ENCODE measurements around the gene MAGI2. TPM values are rescaled to one million over a fixed set of nuclear protein-coding genes. Genes with fewer than 3 reads are reported as not detected.

MAGI2 gene
- total RNA-seq, 1 experiment from 2014 or later = 0.84 TPM

GRCh38 chr7:79290841-79291497 lies 162.5 kb downstream of the MAGI2 start:
- in situ Hi-C loops (cut with HindIII; ENCODE audit: low pct_unique_long_range_greater_than_20kb, low sequenced_read_pairs) = no loop called here
- DNase-seq (ENCODE audit: low read depth) = no peak

- in situ Hi-C loops (cut with HindIII; ENCODE audit: low pct_unique_long_range_greater_than_20kb, low sequenced_read_pairs) = no loop called here
- no peak for DNase-seq (ENCODE audit: low read depth)
Observed at GRCh38 chr7:79290398-79290797, 163.1 kb downstream of the MAGI2 start.

GRCh38 chr7:79288655-79289054 lies 164.8 kb downstream of the MAGI2 start:
- in situ Hi-C loops (cut with HindIII; ENCODE audit: low pct_unique_long_range_greater_than_20kb, low sequenced_read_pairs) = no loop called here

GRCh38 chr7:79287981-79288380 lies 165.5 kb downstream of the MAGI2 start:
- in situ Hi-C loops (cut with HindIII; ENCODE audit: low pct_unique_long_range_greater_than_20kb, low sequenced_read_pairs) = no loop called here
- no peak for DNase-seq (ENCODE audit: low read depth)

More at GRCh38 chr7:79288655-79289054, 164.8 kb downstream of the MAGI2 start:
- no peak for DNase-seq (ENCODE audit: low read depth)

GRCh38 chr7:79286181-79286580 lies 167.3 kb downstream of the MAGI2 start:
- DNase-seq (ENCODE audit: low read depth) = no peak
- in situ Hi-C loops (cut with HindIII; ENCODE audit: low pct_unique_long_range_greater_than_20kb, low sequenced_read_pairs) = no loop called here

- no peak for DNase-seq (ENCODE audit: low read depth)
- in situ Hi-C loops (cut with HindIII; ENCODE audit: low pct_unique_long_range_greater_than_20kb, low sequenced_read_pairs) = no loop called here
Observed at GRCh38 chr7:79285756-79286155, 167.7 kb downstream of the MAGI2 start.

GRCh38 chr7:79284211-79284610 lies 169.3 kb downstream of the MAGI2 start:
- in situ Hi-C loops (cut with HindIII; ENCODE audit: low pct_unique_long_range_greater_than_20kb, low sequenced_read_pairs) = no loop called here
- no peak for DNase-seq (ENCODE audit: low read depth)

- in situ Hi-C loops (cut with HindIII; ENCODE audit: low pct_unique_long_range_greater_than_20kb, low sequenced_read_pairs) = no loop called here
- peak; percentile 55 for DNase-seq (ENCODE audit: low read depth)
Observed at GRCh38 chr7:79282882-79283602, 170.4 kb downstream of the MAGI2 start.

GRCh38 chr7:79282070-79282694 lies 171.3 kb downstream of the MAGI2 start:
- in situ Hi-C loops (cut with HindIII; ENCODE audit: low pct_unique_long_range_greater_than_20kb, low sequenced_read_pairs) = no loop called here
- peak; percentile 48 for DNase-seq (ENCODE audit: low read depth)

- no peak for DNase-seq (ENCODE audit: low read depth)
- in situ Hi-C loops (cut with HindIII; ENCODE audit: low pct_unique_long_range_greater_than_20kb, low sequenced_read_pairs) = no loop called here
Observed at GRCh38 chr7:79281426-79281825, 172.0 kb downstream of the MAGI2 start.

GRCh38 chr7:79272938-79273337 lies 180.5 kb downstream of the MAGI2 start:
- in situ Hi-C loops (cut with HindIII; ENCODE audit: low pct_unique_long_range_greater_than_20kb, low sequenced_read_pairs) = no loop called here

GRCh38 chr7:79272066-79272669 lies 181.3 kb downstream of the MAGI2 start:
- no peak for DNase-seq (ENCODE audit: low read depth)
- in situ Hi-C loops (cut with HindIII; ENCODE audit: low pct_unique_long_range_greater_than_20kb, low sequenced_read_pairs) = no loop called here

More at GRCh38 chr7:79272938-79273337, 180.5 kb downstream of the MAGI2 start:
- no peak for DNase-seq (ENCODE audit: low read depth)

- no peak for DNase-seq (ENCODE audit: low read depth)
- in situ Hi-C loops (cut with HindIII; ENCODE audit: low pct_unique_long_range_greater_than_20kb, low sequenced_read_pairs) = no loop called here
Observed at GRCh38 chr7:79268730-79269129, 184.7 kb downstream of the MAGI2 start.

GRCh38 chr7:79258826-79259225 lies 194.6 kb downstream of the MAGI2 start:
- in situ Hi-C loops (cut with HindIII; ENCODE audit: low pct_unique_long_range_greater_than_20kb, low sequenced_read_pairs) = no loop called here
- DNase-seq (ENCODE audit: low read depth) = no peak

GRCh38 chr7:79257959-79258358 lies 195.5 kb downstream of the MAGI2 start:
- no peak for DNase-seq (ENCODE audit: low read depth)
- in situ Hi-C loops (cut with HindIII; ENCODE audit: low pct_unique_long_range_greater_than_20kb, low sequenced_read_pairs) = no loop called here

- in situ Hi-C loops (cut with HindIII; ENCODE audit: low pct_unique_long_range_greater_than_20kb, low sequenced_read_pairs) = no loop called here
- DNase-seq (ENCODE audit: low read depth) = no peak
Observed at GRCh38 chr7:79245623-79246249, 207.7 kb downstream of the MAGI2 start.

GRCh38 chr7:79244482-79244881 lies 209.0 kb downstream of the MAGI2 start:
- no peak for DNase-seq (ENCODE audit: low read depth)
- in situ Hi-C loops (cut with HindIII; ENCODE audit: low pct_unique_long_range_greater_than_20kb, low sequenced_read_pairs) = no loop called here

GRCh38 chr7:79241288-79242060 lies 212.0 kb downstream of the MAGI2 start:
- no peak for DNase-seq (ENCODE audit: low read depth)
- in situ Hi-C loops (cut with HindIII; ENCODE audit: low pct_unique_long_range_greater_than_20kb, low sequenced_read_pairs) = no loop called here
